CD14-positive monocyte (primary cell): ENCODE measurements around the gene MYH7B. TPM values are rescaled to one million over a fixed set of nuclear protein-coding genes. Genes with fewer than 3 reads are reported as not detected.

ENCODE experiments used
- DNase-seq, 3 donors: peaks; one replicate each; pipeline ENCODE4 v3.0.0-alpha.2; 2011 to 2022
- H2AFZ ChIP-seq: 2 replicates; pipeline ENCODE4 v1.6.0; 2012; ENCODE audit warnings: mild to moderate bottlenecking, low read depth, low read length, inconsistent platforms; ENCODE audit not compliant: insufficient read depth, poor library complexity, severe bottlenecking
- H3K27ac ChIP-seq, 2 donors: 1 replicate in 1 of 2; 2 replicates in 1 of 2; pipeline ENCODE4 v1.5.1; 2012 to 2013; ENCODE audit warnings: low read length in 2 of 2, control low read depth in 1 of 2, inconsistent platforms in 1 of 2, low read depth in 1 of 2, mild to moderate bottlenecking in 1 of 2
- H3K27me3 ChIP-seq, 2 donors: one replicate each; pipeline versions ENCODE4 v1.6.0 to v1.6.1; 2011 to 2013; ENCODE audit warnings: low read length in 2 of 2; ENCODE audit not compliant: control insufficient read depth in 2 of 2, insufficient read depth in 2 of 2
- H3K36me3 ChIP-seq, 2 donors: replicated peaks in 1 of 2; 1 replicate in 1 of 2; 2 replicates in 1 of 2; pipeline versions ENCODE4 v1.5.1 to v1.6.1; 2012 to 2013; ENCODE audit warnings: low read length in 2 of 2, control low read depth in 1 of 2, inconsistent platforms in 1 of 2, mild to moderate bottlenecking in 1 of 2; ENCODE audit not compliant: insufficient read depth in 2 of 2, control insufficient read depth in 1 of 2
- H3K4me1 ChIP-seq, 2 donors: 1 replicate in 1 of 2; 2 replicates in 1 of 2; pipeline versions ENCODE4 v1.5.1 to v1.6.1; 2012 to 2013; ENCODE audit warnings: low read length in 2 of 2, control low read depth in 1 of 2, inconsistent platforms in 1 of 2, mild to moderate bottlenecking in 1 of 2, moderate library complexity in 1 of 2; ENCODE audit not compliant: insufficient read depth in 2 of 2, control insufficient read depth in 1 of 2
- H3K4me2 ChIP-seq: replicated peaks from 2 replicates; pipeline ENCODE3; 2012; ENCODE audit warnings: low read length, moderate library complexity, mild to moderate bottlenecking; ENCODE audit not compliant: poor library complexity, severe bottlenecking; ENCODE audit errors: extremely low read depth
- H3K4me3 ChIP-seq, 3 experiments: fragments of 200-600 bp in 1 of 3; sonication (generic) in 1 of 3; replicated peaks in 1 of 3; 1 replicate in 2 of 3; 2 replicates in 1 of 3; pipeline ENCODE4 v1.5.1; 2011 to 2013; ENCODE audit warnings: low read length in 3 of 3, mild to moderate bottlenecking in 3 of 3, control low read depth in 2 of 3, low read depth in 2 of 3, inconsistent platforms in 1 of 3, moderate library complexity in 1 of 3
- H3K79me2 ChIP-seq: 2 replicates; pipeline ENCODE4 v1.6.0; 2012; ENCODE audit warnings: mild to moderate bottlenecking, control low read depth, inconsistent platforms, low read length, moderate library complexity; ENCODE audit not compliant: insufficient read depth
- H3K9ac ChIP-seq: 2 replicates; pipeline ENCODE4 v1.6.0; 2017; ENCODE audit warnings: low read length, mild to moderate bottlenecking; ENCODE audit not compliant: insufficient read depth, poor library complexity, severe bottlenecking
- H3K9me3 ChIP-seq, 2 donors: replicated peaks in 1 of 2; 1 replicate in 1 of 2; 2 replicates in 1 of 2; pipeline versions ENCODE4 v1.5.1 to v1.6.1; 2012 to 2013; ENCODE audit warnings: low read length in 2 of 2, control low read depth in 1 of 2; ENCODE audit not compliant: control insufficient read depth in 1 of 2, insufficient read depth in 1 of 2
- H4K20me1 ChIP-seq: 2 replicates; pipeline ENCODE4 v1.6.0; 2012; ENCODE audit warnings: mild to moderate bottlenecking, low read length, control low read depth, moderate library complexity; ENCODE audit not compliant: insufficient read depth
- H3K27ac Mint-ChIP-seq, 7 donors: one replicate each; pipeline ENCODE4 v1.8.0; 2020; ENCODE audit warnings: mild to moderate bottlenecking in 7 of 7, mixed read lengths in 7 of 7, moderate library complexity in 6 of 7, inconsistent platforms in 2 of 7
- H3K27me3 Mint-ChIP-seq, 3 donors: one replicate each; pipeline ENCODE4 v1.8.0; 2021 to 2022; ENCODE audit warnings: low read depth in 3 of 3, mild to moderate bottlenecking in 3 of 3, mixed read lengths in 3 of 3, moderate library complexity in 3 of 3, inconsistent platforms in 1 of 3
- H3K36me3 Mint-ChIP-seq, 2 donors: one replicate each; pipeline ENCODE4 v1.8.0; 2020; ENCODE audit warnings: mixed read lengths in 2 of 2, inconsistent platforms in 1 of 2, mild to moderate bottlenecking in 1 of 2
- H3K4me1 Mint-ChIP-seq: one replicate; pipeline ENCODE4 v1.8.0; 2020; ENCODE audit warnings: mild to moderate bottlenecking, mixed read lengths
- H3K4me3 Mint-ChIP-seq, 2 donors: one replicate each; pipeline ENCODE4 v1.8.0; 2020; ENCODE audit warnings: mild to moderate bottlenecking in 2 of 2, mixed read lengths in 2 of 2, moderate library complexity in 1 of 2
- H3K9me3 Mint-ChIP-seq, 7 donors: one replicate each; pipeline ENCODE4 v1.8.0; 2020 to 2022; ENCODE audit warnings: mixed read lengths in 7 of 7, mild to moderate bottlenecking in 6 of 7, moderate library complexity in 6 of 7, inconsistent platforms in 2 of 7
- CTCF ChIP-seq: fragments of 200-600 bp; IDR thresholded peaks from one replicate; pipeline ENCODE4 v1.8.0; 2022; ENCODE audit warnings: antibody characterized with exemption, mild to moderate bottlenecking
- WGBS: methylation state at CpG from one replicate; pipeline ENCODE4 v1.1.5; 2013; ENCODE audit warnings: missing lambda C conversion rate; ENCODE audit not compliant: insufficient coverage; 5-methylcytosine and 5-hydroxymethylcytosine counted together
- intact Hi-C, 2 donors: fragments of 100-400 bp; cut with micrococcal nuclease; formaldehyde crosslinking; loops; one replicate each; pipeline versions ENCODE4 v1.15.0 to v1.15.1; 2023
- polyA plus RNA-seq, 3 donors: library from polyadenylated mRNA; depleted of rRNA in 1 of 3; unstranded in 2 of 3; stranded (reverse) in 1 of 3; fragments of 300-500 nt in 2 of 3; fragments of >200 nt in 1 of 3; fragmentation: Illumina TruSeq in 2 of 3; gene quantifications; 1 replicate in 2 of 3; 2 replicates in 1 of 3; pipeline ENCODE4 v1.2.3, GENCODE V29; 2012 to 2021

MYH7B gene
- polyA plus RNA-seq, 3 donors, result 0.75 TPM; not detected in 2

DNA sequence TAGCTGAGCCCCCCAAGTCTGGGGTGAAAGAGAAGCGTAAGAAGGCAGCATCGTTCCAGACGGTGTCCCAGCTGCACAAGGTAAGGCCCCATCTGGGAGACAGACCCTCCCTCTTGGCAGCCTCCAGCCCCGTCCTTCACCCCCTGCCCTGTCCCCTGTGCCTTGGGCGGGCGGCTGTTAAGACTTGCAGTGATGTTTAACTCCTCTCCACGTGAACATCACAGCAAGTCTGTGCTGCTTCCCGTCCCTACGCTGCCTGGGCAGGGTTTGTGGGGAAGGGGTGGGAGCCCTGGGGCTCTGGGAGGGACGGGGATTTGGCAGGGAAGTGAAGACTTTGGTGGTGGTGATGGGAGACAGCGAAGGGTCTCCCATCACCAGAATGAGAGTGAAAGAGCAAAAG lies 34.6 kb downstream of the MYH7B start:
- H3K27ac ChIP-seq, result no peak overlapping the region
- DNase-seq, result no peak
- H3K79me2 ChIP-seq, result no peaks in the 10 kb centered on the region
- no peaks in the 10 kb centered on the region for H3K9me3 Mint-ChIP-seq
- no peak overlapping the region for H2AFZ ChIP-seq
- WGBS, result 99% methylated on average over 9 of the region's 11 CpGs
- no peak overlapping the region for H3K4me3 Mint-ChIP-seq
- TF ChIP-seq CTCF, result no peak
- H3K36me3 Mint-ChIP-seq, result peaks cover 22% of the 10 kb centered on the region in 2 donors
- H3K4me1 ChIP-seq, result no peaks in the 10 kb centered on the region
- no peaks in the 10 kb centered on the region for H3K27me3 ChIP-seq
- intact Hi-C loops, result no loop called here
- H3K4me3 ChIP-seq, result no peak overlapping the region
- no peak overlapping the region for H3K4me2 ChIP-seq
- H3K4me1 Mint-ChIP-seq, result no peaks in the 10 kb centered on the region
- H4K20me1 ChIP-seq, result no peaks in the 10 kb centered on the region
- H3K27ac Mint-ChIP-seq, result no peak overlapping the region
- H3K36me3 ChIP-seq, result peaks cover 13 to 20% of the 10 kb centered on the region in 2 donors
- peaks cover 2 to 12% (median 11%) of the 10 kb centered on the region in 3 donors for H3K27me3 Mint-ChIP-seq
- H3K9ac ChIP-seq, result no peak overlapping the region
- no peaks in the 10 kb centered on the region for H3K9me3 ChIP-seq

- H4K20me1 ChIP-seq, result no peaks in the 10 kb centered on the region
- H3K9me3 Mint-ChIP-seq, result no peaks in the 10 kb centered on the region
- H3K4me1 Mint-ChIP-seq, result no peaks in the 10 kb centered on the region
- no peaks in the 10 kb centered on the region for H3K4me1 ChIP-seq
- 95% methylated on average over 12 of the region's 18 CpGs for WGBS
- no peak overlapping the region for H3K27ac Mint-ChIP-seq
- no peaks in the 10 kb centered on the region for H3K9me3 ChIP-seq
- intact Hi-C loops, result no loop called here
- H2AFZ ChIP-seq, result no peak overlapping the region
- no peak overlapping the region for H3K27ac ChIP-seq
- no peak for TF ChIP-seq CTCF
- H3K4me3 Mint-ChIP-seq, result peak overlapping the region in 1 of 2 donors; percentile 27
- H3K79me2 ChIP-seq, result no peaks in the 10 kb centered on the region
- no peak for DNase-seq
- no peaks in the 10 kb centered on the region for H3K27me3 ChIP-seq
- peaks cover 25 to 27% of the 10 kb centered on the region in 2 donors for H3K36me3 Mint-ChIP-seq
- H3K4me2 ChIP-seq, result no peak overlapping the region
- H3K4me3 ChIP-seq, result no peak overlapping the region
- H3K36me3 ChIP-seq, result peaks cover 19 to 25% of the 10 kb centered on the region in 2 donors
- no peak overlapping the region for H3K9ac ChIP-seq
- peaks cover 2 to 7% (median 6%) of the 10 kb centered on the region in 3 donors for H3K27me3 Mint-ChIP-seq
These were observed 35.1 kb downstream of the MYH7B start for GRCh38 chr20:34990661-34991214.
